Measurements from ENCODE around the gene C2orf80.

The C2orf80 gene

DNA sequence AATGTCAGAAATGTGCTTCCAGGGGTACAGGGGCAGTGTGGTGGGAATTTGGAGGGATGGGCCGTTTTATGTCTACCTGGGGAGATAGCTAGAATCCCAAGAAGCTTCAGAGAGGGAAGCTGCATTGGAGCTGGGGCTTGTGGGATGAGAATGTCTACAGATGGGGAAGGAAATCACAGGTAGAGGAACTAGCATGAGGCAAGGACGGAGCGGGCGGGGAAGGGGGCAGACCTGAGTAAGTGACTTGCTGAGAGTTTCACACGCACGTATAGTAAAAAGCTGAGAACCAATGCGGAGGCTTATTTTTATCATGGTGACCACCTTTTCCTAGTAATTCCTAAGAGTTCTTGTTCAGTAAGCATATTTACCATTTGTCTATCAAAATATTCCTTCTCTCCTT lies 6.3 kb downstream of the C2orf80 start:
- H3K4me3 ChIP-seq (ENCODE audit: low read depth, low read length): no peak overlapping the region
- DNase-seq (ENCODE audit: low read depth): no peak

DNA sequence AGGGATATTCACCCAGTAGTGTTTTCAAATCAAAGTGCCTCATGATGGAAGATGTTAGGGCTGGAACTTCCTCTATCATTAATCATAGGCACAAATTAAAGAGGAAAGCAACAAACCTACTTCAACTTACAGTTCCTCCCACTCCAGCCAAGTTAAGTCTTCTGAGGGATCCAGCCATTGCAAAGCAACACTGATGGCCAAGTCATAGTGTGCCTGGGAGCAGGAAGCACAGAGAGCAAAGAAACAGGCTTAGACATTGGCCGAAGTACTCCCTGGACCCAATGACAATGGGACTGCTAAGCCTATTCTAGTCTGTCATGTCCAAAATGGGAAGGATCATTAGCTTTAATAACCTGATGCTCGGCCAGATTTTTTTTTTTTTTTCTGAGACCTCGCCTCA lies 7.0 kb downstream of the C2orf80 start:
- H3K4me3 ChIP-seq (ENCODE audit: low read depth, low read length): no peak overlapping the region
- DNase-seq (ENCODE audit: low read depth): no peak

DNA sequence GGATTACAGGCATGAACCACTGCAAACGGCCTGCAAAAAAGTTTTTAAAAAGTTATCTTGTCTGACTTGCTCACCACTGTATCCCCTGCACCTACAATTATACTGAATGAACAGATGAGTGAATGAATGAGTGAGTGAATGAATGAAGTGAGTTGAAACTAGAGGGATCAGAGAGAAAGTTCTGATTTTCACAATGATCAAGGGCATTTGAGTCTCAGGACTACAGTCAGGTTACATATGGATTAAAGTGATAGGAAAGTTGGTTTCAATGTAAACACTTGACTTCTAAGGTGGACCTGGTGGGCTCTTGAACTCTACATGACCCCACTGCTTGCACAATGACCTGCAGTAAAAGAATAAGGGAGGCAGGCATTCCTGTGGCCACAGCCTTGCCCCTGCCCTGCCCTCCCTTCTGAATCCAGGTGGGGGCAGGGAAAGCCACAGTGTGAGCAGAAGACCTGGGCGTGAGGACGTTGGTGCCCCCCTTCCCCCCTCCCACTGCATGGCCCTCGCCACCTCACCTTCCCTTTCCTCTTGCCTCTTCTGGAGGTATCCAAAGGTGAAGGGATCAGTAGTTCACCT lies 10.7 kb downstream of the C2orf80 start:
- DNase-seq (ENCODE audit: low read depth): no peak
- H3K4me3 ChIP-seq (ENCODE audit: low read depth, low read length): no peak overlapping the region

DNA sequence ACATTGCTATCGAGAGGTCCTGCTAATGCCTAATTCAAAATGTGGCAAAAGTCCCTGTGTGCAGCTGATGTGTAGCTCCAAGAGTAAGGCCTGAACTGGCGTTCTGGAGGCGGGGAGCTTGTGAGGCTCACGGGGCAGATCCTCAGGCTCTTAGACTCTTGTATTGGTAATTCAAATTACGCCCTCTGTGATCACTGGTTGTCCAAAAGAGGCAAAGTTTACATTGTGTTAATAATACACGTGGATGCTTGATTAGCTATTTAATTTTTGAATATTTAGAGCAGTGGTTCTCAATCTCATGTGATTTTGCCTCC lies 14.0 kb downstream of the C2orf80 start:
- no peak overlapping the region for H3K4me3 ChIP-seq (ENCODE audit: low read depth, low read length)
- DNase-seq (ENCODE audit: low read depth): no peak

DNA sequence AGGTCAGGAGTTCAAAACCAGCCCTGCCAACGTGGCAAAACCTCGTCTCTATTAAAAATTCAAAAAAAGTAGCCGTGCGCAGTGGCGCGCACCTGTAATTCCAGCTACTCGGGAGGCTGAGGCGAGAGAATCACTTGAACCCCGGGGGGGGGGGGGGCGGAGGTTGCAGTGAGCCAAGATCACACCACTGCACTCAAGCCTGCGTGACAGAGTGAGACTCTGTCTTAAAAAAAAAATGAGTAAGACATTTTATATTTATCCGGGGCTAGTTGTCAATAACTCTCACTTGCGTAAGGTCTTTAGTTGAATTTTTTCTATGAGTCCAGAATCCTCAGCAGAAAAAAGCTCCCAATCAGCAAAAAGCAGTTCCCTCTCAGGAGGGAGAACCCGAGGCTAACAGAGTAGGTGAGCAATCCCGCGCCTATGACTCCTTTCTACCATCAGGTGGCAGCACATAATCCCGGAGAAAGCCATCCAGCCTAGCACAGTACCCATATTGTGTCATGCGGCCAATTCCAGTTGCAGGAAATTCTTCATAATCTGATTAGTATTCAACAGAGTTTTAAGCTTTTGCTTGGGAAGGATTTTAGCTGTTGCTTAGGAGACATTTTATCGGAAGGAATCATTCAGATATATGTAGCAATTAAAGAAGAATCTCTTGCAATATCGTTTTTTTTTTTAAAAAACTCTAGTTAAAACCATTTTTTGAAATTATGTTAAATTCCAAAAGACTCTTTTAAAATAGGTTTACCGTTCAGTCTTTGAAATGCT lies 14.6 kb downstream of the C2orf80 start:
- H3K4me3 ChIP-seq (ENCODE audit: low read depth, low read length): no peak overlapping the region
- peak; percentile 33 for DNase-seq (ENCODE audit: low read depth)

DNA sequence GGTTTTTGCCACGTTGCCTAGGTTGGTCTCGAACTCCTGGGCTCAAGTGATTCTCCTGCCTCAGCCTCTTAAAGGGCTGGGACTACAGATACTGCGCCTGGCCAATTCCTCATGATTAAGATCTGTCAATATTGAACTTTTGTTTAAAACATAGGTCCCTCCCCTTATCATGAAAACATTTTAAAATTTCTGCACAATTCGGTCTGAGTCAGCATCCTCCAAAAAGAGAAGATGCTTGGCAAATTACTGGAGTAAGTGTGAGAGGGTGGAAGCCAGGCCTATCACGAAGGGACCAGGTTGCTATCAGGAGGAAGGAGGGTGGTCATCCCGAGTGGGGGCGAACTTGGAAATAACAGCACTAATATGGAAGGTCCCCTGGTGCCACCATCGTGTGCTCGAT lies 15.7 kb downstream of the C2orf80 start:
- no peak for DNase-seq (ENCODE audit: low read depth)
- H3K4me3 ChIP-seq (ENCODE audit: low read depth, low read length): no peak overlapping the region

DNA sequence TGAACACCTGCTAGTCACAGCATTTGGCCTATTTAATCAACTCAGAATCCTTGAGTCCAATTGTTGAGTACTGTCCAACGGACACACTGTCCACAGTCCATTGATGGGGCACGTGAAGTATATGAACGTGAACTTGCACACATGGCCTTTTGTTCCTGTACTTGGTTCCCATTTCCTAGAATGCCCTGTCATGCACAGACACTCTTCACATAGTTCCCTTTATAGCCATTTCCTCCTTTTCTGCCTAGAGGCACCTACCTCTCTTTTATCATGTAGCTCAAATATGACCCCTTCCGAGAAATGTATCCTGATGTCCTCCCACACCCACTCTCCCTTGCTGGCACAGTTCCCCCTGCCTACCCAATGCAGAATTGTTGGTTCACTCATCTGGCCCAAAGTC lies 17.7 kb downstream of the C2orf80 start:
- no peak overlapping the region for H3K4me3 ChIP-seq (ENCODE audit: low read depth, low read length)
- no peak for DNase-seq (ENCODE audit: low read depth)

DNA sequence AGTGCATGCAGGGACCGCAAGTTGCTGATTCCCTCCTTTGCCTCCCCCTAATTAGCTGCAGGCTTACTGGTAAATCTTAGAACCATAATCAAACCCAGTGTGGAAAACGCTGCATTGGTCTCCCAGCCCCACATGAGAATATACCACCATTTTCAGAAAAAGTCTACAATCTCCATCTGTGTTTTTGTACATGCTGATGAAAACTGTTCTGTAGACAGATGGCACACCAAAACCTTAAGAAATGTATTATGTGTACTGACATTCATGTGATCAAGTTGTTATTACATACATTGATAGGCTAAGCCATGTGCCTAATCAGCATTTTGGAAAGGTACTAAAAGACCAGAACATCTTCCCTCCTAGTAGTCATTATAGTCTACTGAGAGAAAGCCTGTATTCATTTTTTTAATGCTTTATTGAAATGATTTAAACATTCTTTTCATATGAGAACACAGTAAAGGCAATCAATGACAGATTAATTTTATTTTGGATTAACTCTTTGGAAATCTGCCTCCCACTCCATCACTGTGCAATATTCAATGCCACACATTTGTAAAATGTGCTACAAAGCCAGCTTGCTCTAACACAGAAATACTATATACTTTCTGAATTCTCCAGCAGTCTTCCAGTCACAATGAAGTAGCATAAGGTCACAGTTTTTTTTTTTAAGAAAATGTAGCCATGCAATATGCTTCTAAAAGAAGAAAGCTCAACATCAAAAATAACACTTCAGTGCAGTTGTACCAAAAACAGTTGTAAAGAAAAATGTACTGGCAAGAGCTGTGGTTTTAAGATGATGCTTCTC lies 24.7 kb downstream of the C2orf80 start:
- H3K4me3 ChIP-seq (ENCODE audit: low read depth, low read length): no peak overlapping the region
- no peak for DNase-seq (ENCODE audit: low read depth)

DNA sequence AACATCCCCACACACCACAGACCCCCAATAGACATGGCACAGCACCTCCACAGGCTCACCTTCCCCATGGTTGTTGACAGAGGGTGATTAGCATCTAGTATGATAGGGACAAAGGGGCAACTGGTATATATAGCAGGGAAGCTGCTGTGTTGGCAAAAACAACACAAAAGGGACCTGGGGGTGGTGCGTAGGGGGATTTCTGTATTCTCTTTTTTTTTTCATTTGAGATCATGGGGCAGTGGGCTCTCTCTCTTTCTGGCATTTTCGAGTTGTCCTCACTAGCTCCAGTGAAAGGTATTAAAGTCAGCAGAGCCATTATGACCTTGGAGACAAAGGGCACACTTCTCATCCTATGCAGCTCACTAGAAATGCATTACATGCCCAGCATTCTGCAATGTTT lies 26.3 kb downstream of the C2orf80 start, which contains the start of gene CRYGA:
Gene CRYGA (minus strand): TSS at position 101 of the 400 bp plus-strand sequence. CDS start 33 bp downstream, at position 68.
- H3K4me3 ChIP-seq (ENCODE audit: low read depth, low read length): no peak within 1 kb of the TSS
- DNase-seq (ENCODE audit: low read depth): no peak

DNA sequence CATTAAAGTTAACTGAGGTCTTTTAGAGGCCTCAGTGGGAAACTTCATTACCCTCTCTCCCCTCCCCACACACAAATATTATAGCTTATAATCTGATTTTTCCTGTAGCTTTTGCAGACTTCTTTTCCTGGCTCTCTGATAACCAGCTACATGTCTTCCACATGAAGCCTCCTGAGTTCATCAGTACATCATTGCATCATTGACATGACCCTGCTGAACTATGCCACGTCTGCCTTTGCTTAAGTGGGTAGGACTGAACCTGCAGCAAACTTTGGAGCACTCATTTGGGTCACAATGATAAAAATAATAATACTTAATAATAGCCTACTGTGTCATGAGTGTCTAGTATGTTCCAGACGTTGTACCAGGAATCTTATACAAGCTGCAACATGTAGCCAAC lies 33.4 kb downstream of the C2orf80 start:
- no peak for DNase-seq (ENCODE audit: low read depth)
- H3K4me3 ChIP-seq (ENCODE audit: low read depth, low read length): no peak overlapping the region

DNA sequence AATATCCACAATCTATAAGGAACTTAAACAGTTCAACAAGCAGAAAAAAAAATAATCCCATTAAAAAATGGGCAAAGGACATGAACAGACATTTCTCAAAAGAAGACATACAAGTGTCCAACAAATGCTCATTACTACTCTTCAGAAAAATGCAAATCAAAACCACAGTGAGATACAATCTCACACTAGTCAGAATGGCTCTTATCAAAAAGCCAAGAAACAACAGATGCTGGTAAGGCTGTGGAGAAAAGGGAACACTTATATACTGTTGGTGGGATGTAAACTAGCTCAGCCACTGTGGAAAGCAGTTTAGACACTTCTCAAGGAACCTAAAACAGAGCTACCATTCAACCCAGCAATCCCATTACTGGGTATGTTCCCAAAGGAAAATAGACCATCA lies 36.7 kb downstream of the C2orf80 start:
- H3K4me3 ChIP-seq (ENCODE audit: low read depth, low read length): no peak overlapping the region
- no peak for DNase-seq (ENCODE audit: low read depth)

DNA sequence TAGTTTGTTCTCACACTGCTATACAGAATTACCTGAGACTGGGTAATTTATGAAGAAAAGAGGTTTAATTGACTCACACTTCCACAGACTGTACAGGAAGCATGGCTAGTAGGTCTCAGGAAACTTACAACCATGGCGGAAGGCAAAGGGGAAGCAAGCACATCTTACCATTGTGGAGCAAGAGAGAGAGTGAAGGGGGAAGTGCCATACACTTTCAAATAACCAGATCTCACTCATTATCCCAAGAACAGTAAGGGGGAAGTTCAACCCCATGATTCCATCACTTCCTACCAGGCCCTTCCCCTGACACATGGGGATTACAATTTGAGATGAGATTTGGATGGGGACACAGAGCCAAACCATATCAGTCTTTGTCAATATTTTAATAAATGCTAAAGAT lies 38.9 kb downstream of the C2orf80 start:
- no peak for DNase-seq (ENCODE audit: low read depth)
- H3K4me3 ChIP-seq (ENCODE audit: low read depth, low read length): no peak overlapping the region

DNA sequence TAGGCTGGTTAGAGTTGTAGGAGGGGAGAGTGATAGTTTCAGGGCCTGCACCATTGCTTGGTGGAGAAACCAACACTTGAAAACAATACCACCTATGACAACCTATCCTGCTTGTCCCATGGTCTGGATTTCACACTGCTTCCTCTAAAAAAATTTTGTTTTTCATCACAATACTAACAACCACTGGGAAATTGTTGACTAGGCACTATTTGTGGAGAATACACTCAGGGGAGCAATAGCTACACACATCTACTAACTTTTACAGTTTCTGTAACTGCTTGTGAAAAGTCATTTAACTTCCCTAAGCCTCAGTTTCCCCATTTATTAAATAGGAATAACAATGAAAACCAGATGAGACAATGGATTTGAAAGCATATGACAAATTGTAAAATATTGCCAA lies 39.7 kb downstream of the C2orf80 start:
- no peak for DNase-seq (ENCODE audit: low read depth)
- H3K4me3 ChIP-seq (ENCODE audit: low read depth, low read length): no peak overlapping the region

DNA sequence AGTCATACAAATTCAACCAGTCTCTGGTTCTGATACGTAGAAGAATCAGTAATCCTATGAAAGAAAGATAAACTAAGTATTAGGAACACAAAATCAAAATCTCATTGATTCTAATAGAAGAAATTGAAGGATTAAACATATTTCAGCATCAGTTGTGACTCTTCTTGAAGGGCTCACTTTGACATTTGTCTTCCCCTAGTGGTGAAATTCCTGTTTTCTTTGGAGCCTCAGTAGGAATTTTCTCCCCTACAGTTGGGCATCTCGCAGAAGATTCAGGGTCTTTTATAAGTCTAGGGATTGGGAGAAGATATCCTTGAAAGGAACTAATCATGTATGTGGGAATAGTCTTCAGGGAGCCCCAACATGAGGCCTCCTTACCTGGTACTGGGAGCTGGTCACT lies 41.0 kb downstream of the C2orf80 start:
- H3K4me3 ChIP-seq (ENCODE audit: low read depth, low read length): no peak overlapping the region
- no peak for DNase-seq (ENCODE audit: low read depth)

DNA sequence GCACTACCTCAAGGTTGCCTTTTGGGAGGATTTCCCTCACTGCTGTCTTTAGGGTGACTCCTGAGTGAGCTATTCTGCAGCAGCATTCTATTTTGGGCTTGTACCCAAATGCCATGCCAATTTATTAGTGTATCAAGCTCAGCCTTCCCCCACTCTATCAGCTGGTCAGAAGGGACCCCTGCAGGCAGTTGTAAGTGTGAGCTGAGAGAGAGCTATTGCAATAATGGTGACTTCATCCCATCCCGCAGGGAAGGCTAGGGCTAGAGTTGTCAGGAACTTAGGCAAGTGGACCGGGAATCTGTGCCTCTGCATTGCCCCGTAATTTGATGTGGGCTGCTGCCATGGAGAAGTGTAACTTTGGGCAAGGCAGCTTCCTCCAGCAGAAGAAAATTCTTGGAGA lies 42.1 kb downstream of the C2orf80 start:
- H3K4me3 ChIP-seq (ENCODE audit: low read depth, low read length): no peak overlapping the region
- DNase-seq (ENCODE audit: low read depth): no peak

DNA sequence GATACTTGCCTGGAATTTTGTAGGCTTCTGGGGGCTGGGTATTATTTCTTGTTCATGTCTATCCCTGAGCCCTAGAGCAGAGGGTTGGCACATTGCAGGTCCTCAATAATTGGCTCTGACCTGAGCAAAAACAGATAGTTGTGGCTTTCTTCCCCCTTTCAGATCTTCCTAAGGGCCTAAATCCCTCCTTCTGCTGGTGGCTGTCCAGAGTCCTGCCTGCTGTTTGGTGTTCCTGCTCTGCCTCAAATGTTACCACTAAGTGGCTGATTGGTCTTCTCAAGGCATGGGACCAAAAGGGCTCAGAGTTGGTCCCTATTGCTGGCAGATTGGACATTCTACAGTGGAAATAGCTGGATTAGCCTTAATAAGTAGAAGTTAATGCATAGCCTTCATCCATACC lies 42.8 kb downstream of the C2orf80 start:
- no peak overlapping the region for H3K4me3 ChIP-seq (ENCODE audit: low read depth, low read length)
- DNase-seq (ENCODE audit: low read depth): no peak

DNA sequence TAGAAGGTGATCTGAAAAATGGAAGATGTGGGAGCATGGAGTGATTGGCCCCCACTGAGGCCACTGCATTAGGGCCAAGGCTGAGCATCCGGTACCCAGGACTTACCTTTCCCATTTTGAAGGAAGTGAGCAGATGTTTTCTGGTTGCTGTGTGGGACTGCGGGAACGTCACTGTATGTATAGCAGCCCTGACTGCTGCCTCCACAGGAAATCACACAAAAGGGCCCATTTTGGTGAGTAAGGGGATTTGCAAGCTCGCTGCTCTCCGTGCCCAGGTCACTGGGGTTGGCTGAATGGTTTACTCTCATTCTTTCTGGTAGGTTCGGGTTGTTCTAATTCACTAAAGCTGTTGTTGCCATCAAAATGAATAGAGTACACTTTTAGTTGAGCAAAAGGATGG lies 43.8 kb downstream of the C2orf80 start, which contains the start of gene CRYGB:
Gene CRYGB (minus strand): TSS at position 153 of the 400 bp plus-strand sequence. CDS start 38 bp downstream, at position 115.
- H3K4me3 ChIP-seq (ENCODE audit: low read depth, low read length): no peak within 1 kb of the TSS
- no peak for DNase-seq (ENCODE audit: low read depth)

DNA sequence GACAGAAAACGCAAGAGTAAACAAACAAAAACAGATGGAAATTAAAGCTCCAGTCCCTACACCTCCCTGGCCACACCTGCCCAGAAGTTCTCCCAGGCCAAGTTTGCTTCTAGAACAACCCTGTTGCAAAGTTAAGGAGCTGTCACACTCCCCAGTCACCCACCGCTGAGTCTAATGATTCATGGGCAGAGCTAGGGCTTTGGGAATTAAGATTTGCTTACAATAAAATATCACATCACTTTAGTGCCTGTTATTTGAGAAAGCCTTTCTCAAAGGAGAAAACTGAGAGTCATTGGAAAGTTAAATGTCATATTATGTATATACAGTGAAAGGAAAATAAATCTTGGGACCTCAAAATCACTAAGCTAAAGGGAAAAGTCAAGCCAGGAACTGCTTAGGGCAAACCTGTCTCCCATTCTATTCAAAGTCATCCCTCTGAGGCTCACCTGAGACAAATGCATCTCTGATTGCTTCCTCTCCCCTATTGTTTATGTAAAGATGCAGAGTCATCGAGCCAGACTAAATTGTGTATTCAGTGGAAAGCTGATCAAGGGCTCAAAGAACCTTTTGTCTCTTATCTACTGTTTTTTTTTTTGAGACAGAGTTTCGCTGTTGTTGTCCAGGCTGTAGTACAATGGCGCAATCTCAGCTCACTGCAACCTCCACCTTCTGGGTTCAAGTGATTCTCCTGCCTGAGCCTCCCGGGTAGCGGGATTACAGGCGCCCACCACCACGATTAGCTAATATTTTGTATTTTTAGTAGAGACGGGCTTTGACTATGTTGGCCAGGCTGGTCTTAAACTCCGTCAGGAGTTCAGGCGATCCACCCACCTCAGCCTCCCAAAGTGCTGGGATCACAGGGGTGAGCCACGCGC lies 46.7 kb downstream of the C2orf80 start:
- no peak for DNase-seq (ENCODE audit: low read depth)
- H3K4me3 ChIP-seq (ENCODE audit: low read depth, low read length): no peak overlapping the region

DNA sequence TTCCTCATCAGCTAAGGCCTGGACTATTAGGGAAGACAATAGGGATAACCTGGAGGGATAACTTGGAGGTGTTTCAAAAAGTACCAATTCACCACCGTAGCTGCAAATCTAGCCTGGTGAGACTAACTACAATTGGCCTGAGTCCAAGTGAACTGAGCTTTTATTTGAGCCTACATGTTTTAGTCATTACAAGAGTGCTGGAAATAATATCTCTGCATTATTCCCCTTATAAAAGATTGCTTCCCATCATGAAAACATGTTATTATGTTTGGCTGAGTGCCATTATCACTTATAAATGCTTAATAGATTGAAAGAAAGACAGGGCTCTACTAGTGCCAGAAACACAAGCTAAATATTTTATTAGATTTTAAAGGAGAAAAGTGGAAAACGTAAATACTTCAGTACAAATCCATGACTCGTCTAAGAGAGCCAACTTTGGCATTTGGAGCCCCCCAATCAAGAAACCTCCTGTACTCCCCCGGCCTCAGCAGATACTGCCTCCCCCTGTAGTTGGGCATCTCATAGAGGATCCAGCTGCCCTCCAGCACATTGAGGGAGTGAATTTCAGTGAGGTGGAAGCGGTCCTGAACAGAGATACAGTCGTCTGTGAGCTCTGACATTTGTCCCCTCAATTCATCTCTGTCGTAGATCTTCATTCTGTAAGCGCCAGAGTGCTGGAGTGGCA lies 47.4 kb downstream of the C2orf80 start:
- no peak for DNase-seq (ENCODE audit: low read depth)
- no peak overlapping the region for H3K4me3 ChIP-seq (ENCODE audit: low read depth, low read length)
